ENCODE results near the gene POLR1A. TPM values are rescaled to one million over a fixed set of nuclear protein-coding genes. Genes with fewer than 3 reads are reported as not detected.

The POLR1A gene
- total and polyA plus RNA-seq, 2 donors (not counting 3 experiments of a cell fraction or from before 2014, with no cell fraction given): 7.6 to 40.7 TPM

DNA sequence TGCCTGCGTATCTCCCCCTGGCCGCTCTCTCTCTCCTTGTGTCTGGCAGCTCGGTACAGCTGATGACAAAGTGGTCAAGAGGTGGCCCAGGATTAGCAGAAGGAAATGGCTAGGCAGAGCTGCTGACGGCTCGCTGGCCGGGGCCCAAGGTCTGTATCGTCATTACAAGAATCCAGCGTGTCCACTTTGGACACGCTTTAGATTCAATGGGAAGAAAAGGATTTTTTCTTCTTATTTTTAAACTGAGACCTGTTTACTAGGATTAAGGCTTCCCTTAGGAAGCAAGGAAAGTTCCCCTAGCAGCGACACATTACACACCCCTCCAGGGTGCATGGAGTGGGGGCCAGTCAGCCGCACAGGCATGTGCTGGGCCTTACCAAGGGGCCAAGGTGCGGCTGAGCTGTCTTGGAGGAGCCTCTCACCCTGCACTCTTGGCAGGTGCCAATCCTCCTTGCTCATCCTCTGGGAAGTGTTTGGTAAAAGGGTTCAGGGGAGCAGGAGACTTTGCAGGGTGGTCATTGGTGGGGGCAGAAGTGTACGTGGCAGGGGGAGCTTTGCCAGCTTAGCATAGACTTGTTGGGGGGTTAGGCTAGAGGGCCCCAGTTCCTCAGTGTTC, 76.8 kb downstream of the POLR1A start:
- CTCF ChIA-PET: interaction anchor here (1.0 to 6.8 kb wide), 7 partner anchors 8 to 300 kb away, joined by 3 to 42 read pairs (median 10); partner anchors contain the start of gene ST3GAL5
- POLR2A ChIA-PET: interaction anchor here (0.7 to 2.0 kb wide), 2 partner anchors 8 to 150 kb away, joined by 3 to 8 read pairs; no protein-coding TSS in a partner anchor
- H4K20me1 ChIP-seq (replicated peaks; ENCODE audit: control insufficient read depth, extremely low read depth, insufficient read depth, low read length): no peaks in the 10 kb centered on the region
- peaks cover 17% of the 10 kb centered on the region for H3K4me1 ChIP-seq (ENCODE audit: control insufficient read depth, extremely low read depth, insufficient read depth, low read length)
- H3K36me3 ChIP-seq (ENCODE audit: control insufficient read depth in 2 of 2, extremely low read depth in 1 of 2, insufficient read depth in 2 of 2, low read length in 2 of 2): peaks cover 8 to 36% of the 10 kb centered on the region in 2 experiments
- dilution Hi-C loops (cut with MboI; ENCODE audit: extremely low pct_ligation_motif_present, low sequenced_read_pairs) (no loop called here), intact Hi-C loops (cut with micrococcal nuclease) (loop anchor here (1.0 to 2.0 kb wide), 2 partner anchors 7 to 140 kb away; partner anchors contain the start of gene ST3GAL5)
- H3K79me2 ChIP-seq (ENCODE audit: control insufficient read depth, insufficient read depth, low read length): no peaks in the 10 kb centered on the region
- BruUV-seq (replicated peaks): no TSS peak
- H2AFZ ChIP-seq (ENCODE audit: low read depth, low read length): no peak overlapping the region
- TF ChIP-seq POLR2AphosphoS5 (IDR thresholded peaks at IDR 0.05; ENCODE audit: insufficient read depth, low read depth, low read length) (peak; percentile 63), MAX (IDR thresholded peaks at IDR 0.05; ENCODE audit: insufficient read depth, insufficient read length) (no peak), FOS (IDR thresholded peaks at IDR 0.05; ENCODE audit: borderline replicate concordance, insufficient read depth, low read length) (no peak)
- no peak overlapping the region for H3K9ac ChIP-seq (replicated peaks; ENCODE audit: extremely low read depth, insufficient read depth, low read length)
- H3K27ac ChIP-seq (ENCODE audit: insufficient read depth, low read depth, low read length): no peak overlapping the region
- H3K9me3 ChIP-seq (replicated peaks; ENCODE audit: control insufficient read depth, insufficient read depth, low read length): no peaks in the 10 kb centered on the region
- H3K4me2 ChIP-seq (ENCODE audit: insufficient read depth, low read length): no peak overlapping the region
- peak; percentile 89 for DNase-seq (ENCODE audit: low read depth, low spot score)
- no peaks in the 10 kb centered on the region for H3K9me1 ChIP-seq (replicated peaks; ENCODE audit: control insufficient read depth, extremely low read depth, insufficient read depth, low read length)
- no peaks in the 10 kb centered on the region for H3K27me3 ChIP-seq (ENCODE audit: control insufficient read depth in 2 of 2, insufficient read depth in 2 of 2, low read length in 2 of 2)
- FAIRE-seq: peak; percentile 97
- H3K4me3 ChIP-seq (replicated peaks in 1 of 3; ENCODE audit: insufficient read depth in 1 of 3, low read depth in 1 of 3, low read length in 3 of 3): no peak overlapping the region

- POLR2A ChIA-PET: interaction anchor here (2.0 kb wide), 1 partner anchor 9 kb away, joined by 8 read pairs; no protein-coding TSS in a partner anchor
- TF ChIP-seq POLR2AphosphoS5 (IDR thresholded peaks at IDR 0.05; ENCODE audit: insufficient read depth, low read depth, low read length): no peak
- peak; percentile 16 for TF ChIP-seq MAX (IDR thresholded peaks at IDR 0.05; ENCODE audit: insufficient read depth, insufficient read length)
- H3K4me2 ChIP-seq (ENCODE audit: insufficient read depth, low read length): no peak overlapping the region
- DNase-seq (ENCODE audit: low read depth, low spot score): no peak
- intact Hi-C loops (cut with micrococcal nuclease): loop anchor here (1.0 to 2.0 kb wide), 2 partner anchors 8 to 139 kb away; partner anchors contain the start of gene ST3GAL5
- H3K27me3 ChIP-seq (ENCODE audit: control insufficient read depth in 2 of 2, insufficient read depth in 2 of 2, low read length in 2 of 2): no peaks in the 10 kb centered on the region
- FAIRE-seq: no peak
- dilution Hi-C loops (cut with MboI; ENCODE audit: extremely low pct_ligation_motif_present, low sequenced_read_pairs): no loop called here
- H3K4me1 ChIP-seq (ENCODE audit: control insufficient read depth, extremely low read depth, insufficient read depth, low read length): peaks cover 17% of the 10 kb centered on the region
- H3K9me3 ChIP-seq (replicated peaks; ENCODE audit: control insufficient read depth, insufficient read depth, low read length): no peaks in the 10 kb centered on the region
- no peak overlapping the region for H3K4me3 ChIP-seq (replicated peaks in 1 of 3; ENCODE audit: insufficient read depth in 1 of 3, low read depth in 1 of 3, low read length in 3 of 3)
- no peaks in the 10 kb centered on the region for H3K79me2 ChIP-seq (ENCODE audit: control insufficient read depth, insufficient read depth, low read length)
- H3K9me1 ChIP-seq (replicated peaks; ENCODE audit: control insufficient read depth, extremely low read depth, insufficient read depth, low read length): no peaks in the 10 kb centered on the region
- no peaks in the 10 kb centered on the region for H4K20me1 ChIP-seq (replicated peaks; ENCODE audit: control insufficient read depth, extremely low read depth, insufficient read depth, low read length)
- H3K27ac ChIP-seq (ENCODE audit: insufficient read depth, low read depth, low read length): peak overlapping the region; percentile 2
- H3K36me3 ChIP-seq (ENCODE audit: control insufficient read depth in 2 of 2, extremely low read depth in 1 of 2, insufficient read depth in 2 of 2, low read length in 2 of 2): peaks cover 4 to 33% of the 10 kb centered on the region in 2 experiments
- no peak overlapping the region for H2AFZ ChIP-seq (ENCODE audit: low read depth, low read length)
- no peak overlapping the region for H3K9ac ChIP-seq (replicated peaks; ENCODE audit: extremely low read depth, insufficient read depth, low read length)
- CTCF ChIA-PET: interaction anchor here (1.0 to 6.8 kb wide), 8 partner anchors 9 to 321 kb away, joined by 3 to 42 read pairs (median 7); partner anchors contain the start of gene ST3GAL5
- BruUV-seq (replicated peaks): no TSS peak
Measured at GRCh38 chr2:86027922-86028765, 77.5 kb downstream of the POLR1A start.

Measured in endothelial cell of umbilical vein (primary cell).